CD4-positive, alpha-beta T cell (primary cell): Measurements from ENCODE around the gene CTXN3. TPM values are rescaled to one million over a fixed set of nuclear protein-coding genes. Genes with fewer than 3 reads are reported as not detected.

Experiments
- ATAC-seq: fragments of 200-7000 bp; cut with Tn5 transposase; one replicate; pipeline ENCODE4 v1.10.0; 2022; ENCODE audit warnings: mild to moderate bottlenecking; ENCODE audit not compliant: poor library complexity
- CTCF ChIA-PET: fragments of 350-600 bp; sonication (Branson Sonifier 250); formaldehyde crosslinking; loops from one replicate; lab custom pipeline; 2021; ENCODE audit warnings: antibody characterized with exemption, inconsistent platforms; lab: Charles Lee
- POLR2A ChIA-PET: fragments of 350-600 bp; sonication (Branson Sonifier 250); formaldehyde crosslinking; loops from one replicate; lab custom pipeline; 2021; ENCODE audit warnings: antibody characterized with exemption, inconsistent platforms; lab: Charles Lee
- DNase-seq, 14 experiments: peaks; one replicate each; pipeline ENCODE4 v3.0.0-alpha.2; 2013 to 2020; ENCODE audit warnings: mixed read lengths in 2 of 14
- H3K27ac ChIP-seq, 2 donors: one replicate each; pipeline versions ENCODE4 v1.5.1 to v1.7.0; 2013; ENCODE audit warnings: low read length in 2 of 2, low read depth in 1 of 2, mild to moderate bottlenecking in 1 of 2
- H3K27me3 ChIP-seq, 2 experiments: 1 replicate in 1 of 2; 2 replicates in 1 of 2; pipeline versions ENCODE4 v1.6.1 to v1.7.0; 2013; ENCODE audit warnings: low read length in 2 of 2, control low read depth in 1 of 2, mild to moderate bottlenecking in 1 of 2, moderate library complexity in 1 of 2; ENCODE audit not compliant: insufficient read depth in 2 of 2, control insufficient read depth in 1 of 2
- H3K36me3 ChIP-seq: one replicate; pipeline ENCODE4 v1.6.1; 2013; ENCODE audit warnings: low read length, control low read depth; ENCODE audit not compliant: insufficient read depth
- H3K4me1 ChIP-seq: one replicate; pipeline ENCODE4 v1.6.1; 2013; ENCODE audit warnings: low read length, control low read depth; ENCODE audit not compliant: insufficient read depth
- H3K4me3 ChIP-seq: one replicate; pipeline ENCODE4 v1.5.1; 2013; ENCODE audit warnings: mild to moderate bottlenecking, low read length, moderate library complexity
- H3K9me3 ChIP-seq, 2 experiments: 1 replicate in 1 of 2; 2 replicates in 1 of 2; pipeline versions ENCODE4 v1.6.1 to v1.7.0; 2013; ENCODE audit warnings: low read length in 2 of 2, mild to moderate bottlenecking in 2 of 2, control low read depth in 1 of 2, moderate library complexity in 1 of 2; ENCODE audit not compliant: control insufficient read depth in 1 of 2, insufficient read depth in 1 of 2
- H3K27ac Mint-ChIP-seq: one replicate; pipeline ENCODE4 v1.8.0; 2020; ENCODE audit warnings: mixed read lengths
- H3K27me3 Mint-ChIP-seq: one replicate; pipeline ENCODE4 v1.8.0; 2021; ENCODE audit warnings: mixed read lengths
- H3K36me3 Mint-ChIP-seq: one replicate; pipeline ENCODE4 v1.8.0; 2021; ENCODE audit warnings: low read depth, mixed read lengths
- H3K4me1 Mint-ChIP-seq: one replicate; pipeline ENCODE4 v1.8.0; 2021; ENCODE audit warnings: low read depth, mixed read lengths
- H3K4me3 Mint-ChIP-seq: one replicate; pipeline ENCODE4 v1.8.0; 2020; ENCODE audit warnings: mild to moderate bottlenecking, mixed read lengths
- H3K9me3 Mint-ChIP-seq: one replicate; pipeline ENCODE4 v1.8.0; 2020; ENCODE audit warnings: mixed read lengths
- intact Hi-C, 2 experiments: fragments of 100-400 bp; cut with DNase I in 1 of 2; cut with micrococcal nuclease in 1 of 2; formaldehyde crosslinking; loops; one replicate each; pipeline versions ENCODE4 v1.15.1 to v1.9.0; 2023 to 2025; cut with DNase I, micrococcal nuclease
- total RNA-seq, 174 experiments: library from RNA in 2 of 174; stranded (reverse) in 2 of 174; gene quantifications; one replicate each; pipeline ENCODE4 v1.2.3 and lab custom pipeline; 2021 to 2026
- TF ChIP-seq, protein P1 (sequence below): fragments of 200-600 bp; IDR thresholded peaks from one replicate; pipeline ENCODE4 v1.8.0; 2022; ENCODE audit warnings: antibody characterized with exemption, mild to moderate bottlenecking

The CTXN3 gene
- total RNA-seq, 2 experiments from 2014 or later, result not detected

DNA sequence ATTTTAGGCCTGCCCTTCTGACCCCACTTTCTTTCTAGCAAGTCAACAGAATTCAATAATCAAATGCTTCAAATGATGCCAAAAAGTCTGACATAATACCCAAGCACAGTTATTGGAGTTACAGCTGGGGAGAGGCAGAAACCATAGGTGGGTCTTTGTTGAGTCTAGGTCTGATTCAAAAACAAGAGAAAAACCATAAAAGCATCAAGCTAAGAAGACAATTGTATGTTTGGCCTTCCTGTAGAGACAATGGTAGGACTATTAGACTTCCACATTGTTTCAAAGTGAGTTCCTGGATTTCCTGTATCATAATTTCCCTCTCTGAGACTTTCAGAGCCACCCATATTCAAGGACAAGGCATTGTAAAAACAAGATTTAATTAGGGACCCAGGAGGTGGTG is 37.5 kb downstream of the CTXN3 start:
- H3K4me3 ChIP-seq, result no peak overlapping the region
- H3K27me3 ChIP-seq, result no peaks in the 10 kb centered on the region
- H3K9me3 ChIP-seq, result no peaks in the 10 kb centered on the region
- ChIA-PET POLR2A (no interaction called here), CTCF (no interaction called here)
- no peaks in the 10 kb centered on the region for H3K36me3 ChIP-seq
- Mint-ChIP-seq H3K27me3 (no peaks in the 10 kb centered on the region), H3K36me3 (no peaks in the 10 kb centered on the region), H3K9me3 (no peaks in the 10 kb centered on the region), H3K4me1 (no peaks in the 10 kb centered on the region), H3K4me3 (no peak overlapping the region), H3K27ac (no peak overlapping the region)
- TF ChIP-seq, protein P1, sequence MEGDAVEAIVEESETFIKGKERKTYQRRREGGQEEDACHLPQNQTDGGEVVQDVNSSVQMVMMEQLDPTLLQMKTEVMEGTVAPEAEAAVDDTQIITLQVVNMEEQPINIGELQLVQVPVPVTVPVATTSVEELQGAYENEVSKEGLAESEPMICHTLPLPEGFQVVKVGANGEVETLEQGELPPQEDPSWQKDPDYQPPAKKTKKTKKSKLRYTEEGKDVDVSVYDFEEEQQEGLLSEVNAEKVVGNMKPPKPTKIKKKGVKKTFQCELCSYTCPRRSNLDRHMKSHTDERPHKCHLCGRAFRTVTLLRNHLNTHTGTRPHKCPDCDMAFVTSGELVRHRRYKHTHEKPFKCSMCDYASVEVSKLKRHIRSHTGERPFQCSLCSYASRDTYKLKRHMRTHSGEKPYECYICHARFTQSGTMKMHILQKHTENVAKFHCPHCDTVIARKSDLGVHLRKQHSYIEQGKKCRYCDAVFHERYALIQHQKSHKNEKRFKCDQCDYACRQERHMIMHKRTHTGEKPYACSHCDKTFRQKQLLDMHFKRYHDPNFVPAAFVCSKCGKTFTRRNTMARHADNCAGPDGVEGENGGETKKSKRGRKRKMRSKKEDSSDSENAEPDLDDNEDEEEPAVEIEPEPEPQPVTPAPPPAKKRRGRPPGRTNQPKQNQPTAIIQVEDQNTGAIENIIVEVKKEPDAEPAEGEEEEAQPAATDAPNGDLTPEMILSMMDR, result no peak
- DNase-seq (no peak), ATAC-seq (no peak)
- intact Hi-C loops, result no loop called here
- no peaks in the 10 kb centered on the region for H3K4me1 ChIP-seq
- H3K27ac ChIP-seq, result no peak overlapping the region

DNA sequence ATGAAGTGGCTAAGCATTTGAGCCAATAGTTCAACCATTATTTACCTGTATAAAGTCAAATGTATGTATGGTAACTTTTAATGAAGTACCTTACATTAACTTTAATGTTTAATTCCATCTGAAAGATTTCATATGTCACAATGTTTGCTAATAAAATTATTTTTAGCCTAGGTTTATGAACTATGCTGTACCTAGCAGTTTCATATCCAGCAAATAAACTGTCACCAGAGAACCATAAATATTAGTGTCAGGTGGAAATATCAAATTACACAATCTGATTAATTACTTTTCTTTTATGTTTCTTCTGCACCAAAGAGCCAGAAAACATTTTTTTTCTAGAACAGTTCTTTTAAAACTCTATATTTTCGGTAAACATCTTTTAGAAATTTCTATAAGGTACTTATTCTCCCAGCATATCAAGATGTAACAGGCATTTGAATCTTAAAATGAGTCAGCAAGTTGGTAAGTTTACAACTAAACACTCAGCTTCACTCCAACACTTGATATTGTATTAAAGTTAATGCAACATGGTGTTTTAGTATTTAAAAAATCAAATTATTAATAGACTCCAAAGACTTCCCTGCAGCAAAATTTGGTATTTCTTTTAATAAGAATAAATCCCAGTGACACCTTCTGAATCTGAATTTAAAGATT is 45.8 kb downstream of the CTXN3 start:
- no peaks in the 10 kb centered on the region for H3K9me3 ChIP-seq
- H3K36me3 ChIP-seq, result no peaks in the 10 kb centered on the region
- no peaks in the 10 kb centered on the region for H3K4me1 ChIP-seq
- H3K27me3 ChIP-seq, result no peaks in the 10 kb centered on the region
- intact Hi-C loops, result no loop called here
- CTCF ChIA-PET, result no interaction called here
- H3K4me1 Mint-ChIP-seq, result no peaks in the 10 kb centered on the region
- no peak overlapping the region for H3K4me3 Mint-ChIP-seq
- no peak overlapping the region for H3K27ac Mint-ChIP-seq
- POLR2A ChIA-PET, result no interaction called here
- TF ChIP-seq, protein P1, result no peak
- H3K36me3 Mint-ChIP-seq, result no peaks in the 10 kb centered on the region
- H3K27me3 Mint-ChIP-seq, result no peaks in the 10 kb centered on the region
- no peaks in the 10 kb centered on the region for H3K9me3 Mint-ChIP-seq
- ATAC-seq (no peak), DNase-seq (no peak)
- H3K27ac ChIP-seq, result no peak overlapping the region
- no peak overlapping the region for H3K4me3 ChIP-seq

DNA sequence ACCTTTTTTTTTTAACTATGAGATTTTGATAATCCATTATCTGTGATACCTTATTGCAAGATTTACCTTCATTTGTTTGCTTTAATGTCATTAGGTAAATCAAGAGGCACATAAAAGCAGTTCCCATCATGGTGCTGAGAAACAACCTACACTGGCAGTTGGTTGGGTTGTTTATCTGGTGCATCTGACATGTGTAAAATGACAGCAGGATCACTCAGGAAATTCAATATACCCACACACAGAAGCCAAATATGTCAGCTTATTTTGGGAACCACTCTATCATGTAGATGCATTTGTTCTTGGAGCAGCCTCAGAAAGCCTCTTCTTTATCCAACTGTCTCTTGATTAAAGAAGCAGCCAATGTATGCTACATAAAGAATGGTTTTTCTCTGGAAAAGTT is 46.5 kb downstream of the CTXN3 start:
- CTCF ChIA-PET, result no interaction called here
- Histone ChIP-seq H3K4me1 (no peaks in the 10 kb centered on the region), H3K9me3 (no peaks in the 10 kb centered on the region), H3K4me3 (no peak overlapping the region), H3K27me3 (no peaks in the 10 kb centered on the region), H3K36me3 (no peaks in the 10 kb centered on the region), H3K27ac (no peak overlapping the region)
- no peaks in the 10 kb centered on the region for H3K27me3 Mint-ChIP-seq
- ATAC-seq (no peak), DNase-seq (no peak)
- H3K36me3 Mint-ChIP-seq, result no peaks in the 10 kb centered on the region
- no peak overlapping the region for H3K27ac Mint-ChIP-seq
- TF ChIP-seq, protein P1, result no peak
- H3K4me3 Mint-ChIP-seq, result no peak overlapping the region
- H3K9me3 Mint-ChIP-seq, result no peaks in the 10 kb centered on the region
- no peaks in the 10 kb centered on the region for H3K4me1 Mint-ChIP-seq
- POLR2A ChIA-PET, result no interaction called here
- intact Hi-C loops, result no loop called here
